Trophoblast cell (in vitro differentiated cells and primary cell): ENCODE results near the gene ADORA3.
"Not testable (repeated sequence)": the region's sequence is repeated elsewhere in the genome, so short reads cannot be mapped to it uniquely, and the experiment has no call there.

Experiments
- DNase-seq, 2 donors: peaks; one replicate each; pipeline ENCODE4 v3.0.0-alpha.2; 2016
- H2AFZ ChIP-seq: 2 replicates; pipeline ENCODE4 v1.6.1; 2013; ENCODE audit warnings: low read length, moderate library complexity, mild to moderate bottlenecking; ENCODE audit not compliant: insufficient read depth, poor library complexity
- H2AK5ac ChIP-seq: 2 replicates; pipeline ENCODE4 v1.6.1; 2013; ENCODE audit warnings: mild to moderate bottlenecking, low read length
- H2BK120ac ChIP-seq: 2 replicates; pipeline ENCODE4 v1.6.1; 2013; ENCODE audit warnings: low read length, mild to moderate bottlenecking, moderate library complexity; ENCODE audit not compliant: insufficient read depth, poor library complexity
- H2BK12ac ChIP-seq: 2 replicates; pipeline ENCODE4 v1.6.1; 2013; ENCODE audit warnings: mild to moderate bottlenecking, low read length, moderate library complexity
- H2BK5ac ChIP-seq: 2 replicates; pipeline ENCODE4 v1.6.1; 2013; ENCODE audit warnings: low read length, low read depth, moderate library complexity, mild to moderate bottlenecking; ENCODE audit not compliant: poor library complexity
- H3K14ac ChIP-seq: 2 replicates; pipeline ENCODE4 v1.6.1; 2013; ENCODE audit warnings: mild to moderate bottlenecking, low read length
- H3K18ac ChIP-seq: 2 replicates; pipeline ENCODE4 v1.6.1; 2013; ENCODE audit warnings: mild to moderate bottlenecking, low read length
- H3K23ac ChIP-seq: 2 replicates; pipeline ENCODE4 v1.6.1; 2013; ENCODE audit warnings: low read length
- H3K27ac ChIP-seq: 2 replicates; pipeline ENCODE4 v1.5.1; 2013; ENCODE audit warnings: low read depth, mild to moderate bottlenecking, inconsistent platforms, low read length, moderate library complexity
- H3K27me3 ChIP-seq: 2 replicates; pipeline ENCODE4 v1.6.1; 2013; ENCODE audit warnings: inconsistent platforms, mild to moderate bottlenecking, low read length, moderate library complexity; ENCODE audit not compliant: insufficient read depth
- H3K36me3 ChIP-seq, 2 experiments: 1 replicate in 1 of 2; 2 replicates in 1 of 2; pipeline ENCODE4 v1.6.1; 2013; ENCODE audit warnings: low read length in 2 of 2, mild to moderate bottlenecking in 2 of 2, moderate library complexity in 1 of 2; ENCODE audit not compliant: insufficient read depth in 2 of 2, control insufficient read depth in 1 of 2
- H3K4ac ChIP-seq: 2 replicates; pipeline ENCODE4 v1.6.1; 2013; ENCODE audit warnings: low read depth, mild to moderate bottlenecking, low read length, moderate library complexity
- H3K4me1 ChIP-seq, 2 experiments: 1 replicate in 1 of 2; 2 replicates in 1 of 2; pipeline ENCODE4 v1.6.1; 2013; ENCODE audit warnings: low read length in 2 of 2, mild to moderate bottlenecking in 2 of 2, moderate library complexity in 1 of 2; ENCODE audit not compliant: insufficient read depth in 2 of 2, control insufficient read depth in 1 of 2
- H3K4me2 ChIP-seq: 2 replicates; pipeline ENCODE4 v1.6.1; 2013; ENCODE audit warnings: inconsistent platforms, mild to moderate bottlenecking, low read length, moderate library complexity
- H3K4me3 ChIP-seq: 2 replicates; pipeline ENCODE4 v1.5.1; 2013; ENCODE audit warnings: mild to moderate bottlenecking, low read depth, low read length, inconsistent platforms
- H3K79me1 ChIP-seq: one replicate; pipeline ENCODE4 v1.6.1; 2013; ENCODE audit warnings: low read length
- H3K79me2 ChIP-seq: 2 replicates; pipeline ENCODE4 v1.6.1; 2013; ENCODE audit warnings: low read length, mild to moderate bottlenecking; ENCODE audit not compliant: control insufficient read depth, insufficient read depth, poor library complexity
- H3K9ac ChIP-seq: 2 replicates; pipeline ENCODE4 v1.6.1; 2013; ENCODE audit warnings: mild to moderate bottlenecking, low read length
- H3K9me3 ChIP-seq: 2 replicates; pipeline ENCODE4 v1.6.1; 2013; ENCODE audit warnings: low read depth, mild to moderate bottlenecking, control low read depth, inconsistent platforms, low read length; ENCODE audit not compliant: insufficient read depth
- H4K12ac ChIP-seq: 2 replicates; pipeline ENCODE4 v1.6.1; 2013; ENCODE audit warnings: low read depth, mild to moderate bottlenecking, low read length, moderate library complexity
- H4K8ac ChIP-seq: 2 replicates; pipeline ENCODE4 v1.6.1; 2013; ENCODE audit warnings: low read depth, mild to moderate bottlenecking, low read length, moderate library complexity
- H4K91ac ChIP-seq: one replicate; pipeline ENCODE4 v1.6.1; 2013; ENCODE audit warnings: low read depth, mild to moderate bottlenecking, low read length, moderate library complexity
- WGBS: extraction: QIAGEN DNeasy Blood & Tissue Kit; methylation state at CpG from one replicate; pipeline ENCODE4 v1.1.7; 2013; ENCODE audit warnings: missing lambda C conversion rate; ENCODE audit not compliant: insufficient read length, insufficient coverage; ENCODE audit errors: extremely low coverage; 5-methylcytosine and 5-hydroxymethylcytosine counted together

Gene ADORA3

DNA sequence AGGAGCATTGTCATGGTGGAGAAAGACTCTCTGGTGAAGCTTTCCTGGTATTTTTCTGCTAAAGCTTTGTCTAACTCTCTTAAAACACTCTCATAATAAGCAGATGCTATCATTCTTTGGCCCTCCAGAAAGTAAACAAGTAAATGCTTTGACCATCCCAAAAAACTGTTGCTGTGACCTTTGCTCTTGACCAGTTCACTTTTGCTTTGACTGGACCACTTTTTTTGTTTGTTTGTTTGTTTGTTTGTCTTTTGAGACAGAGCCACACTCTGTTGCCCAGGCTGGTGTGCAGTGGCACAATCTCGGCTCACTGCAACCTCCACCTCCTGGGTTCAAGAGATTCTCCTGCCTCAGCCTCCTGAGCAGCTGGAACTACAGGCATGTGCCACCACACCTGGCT, 44.4 kb upstream of the ADORA3 start:
- H3K4me1 ChIP-seq, H2BK120ac ChIP-seq, H3K27me3 ChIP-seq, H4K8ac ChIP-seq, H2BK5ac ChIP-seq, H3K9ac ChIP-seq, H3K79me2 ChIP-seq, H3K14ac ChIP-seq, H3K36me3 ChIP-seq, H3K79me1 ChIP-seq, H3K9me3 ChIP-seq, H4K12ac ChIP-seq, H3K4me2 ChIP-seq, DNase-seq, H3K4ac ChIP-seq, H4K91ac ChIP-seq, H3K27ac ChIP-seq, H3K23ac ChIP-seq, H3K18ac ChIP-seq, H2BK12ac ChIP-seq, H3K4me3 ChIP-seq, H2AK5ac ChIP-seq, H2AFZ ChIP-seq: not testable (repeated sequence)
- no CpG with 5 or more reads among the region's 1 CpG for WGBS

DNA sequence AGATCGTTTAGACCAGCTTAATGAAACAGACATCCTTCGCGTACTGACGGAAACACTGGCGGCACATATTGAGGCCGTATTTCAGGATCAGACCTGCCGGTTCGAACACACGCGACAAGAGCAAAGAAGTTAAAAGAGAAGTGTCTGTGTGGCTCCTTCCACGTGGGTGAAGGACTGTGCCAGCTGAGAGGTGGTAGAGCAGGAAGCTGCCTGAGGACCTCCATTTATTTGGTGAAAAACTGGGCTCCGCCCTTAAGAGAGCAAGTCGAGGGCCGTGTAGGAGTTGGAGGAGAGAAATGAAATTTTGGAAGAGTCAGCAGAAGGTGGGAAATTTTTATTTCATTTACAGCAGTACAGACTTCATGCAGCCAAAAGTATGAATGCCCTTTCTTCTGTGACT, 38.8 kb upstream of the ADORA3 start:
- Histone ChIP-seq H3K4ac (no peak overlapping the region), H3K4me1 (peaks cover 2 to 3% of the 10 kb centered on the region in 2 experiments)
- no CpG with 5 or more reads among the region's 14 CpGs for WGBS

DNA sequence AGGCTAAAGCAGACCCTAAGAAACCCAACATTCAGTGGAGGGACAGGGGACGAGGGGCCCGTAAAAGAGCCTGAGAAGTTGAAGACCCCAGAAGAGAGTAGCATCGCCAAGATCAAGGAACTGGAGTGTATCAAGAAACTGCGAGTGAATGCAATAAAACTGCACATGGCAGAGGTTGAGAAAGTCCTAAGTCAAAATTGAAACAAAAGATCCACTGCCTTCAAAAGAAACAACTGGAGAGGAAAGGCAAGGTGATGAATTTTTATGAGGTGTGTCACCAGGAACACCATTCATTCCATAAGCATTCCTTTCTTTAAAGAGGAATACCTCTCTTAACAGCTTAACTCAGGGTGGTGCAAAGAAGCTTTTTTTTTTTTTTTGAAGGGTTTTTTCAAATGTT, 38.3 kb upstream of the ADORA3 start:
- Histone ChIP-seq H3K27me3 (no peaks in the 10 kb centered on the region), H3K36me3 (no peaks in the 10 kb centered on the region), H3K79me1 (peaks cover 5% of the 10 kb centered on the region), H4K91ac (peak overlapping the region; percentile 42), H3K4me1 (peaks cover 2 to 3% of the 10 kb centered on the region in 2 experiments), H3K27ac (peak overlapping the region; percentile 64), H4K12ac (no peak overlapping the region), H3K4me2 (peak overlapping the region; percentile 41), H3K14ac (no peak overlapping the region), H2BK12ac (peak overlapping the region; percentile 68), H3K4ac (no peak overlapping the region), H2AFZ (no peak overlapping the region), H3K18ac (no peak overlapping the region), H3K9ac (no peak overlapping the region), H2BK5ac (no peak overlapping the region), H3K79me2 (no peaks in the 10 kb centered on the region), H2BK120ac (peak overlapping the region; percentile 56), H3K23ac (no peak overlapping the region), H4K8ac (peak overlapping the region; percentile 51), H3K9me3 (no peaks in the 10 kb centered on the region), H2AK5ac (no peak overlapping the region), H3K4me3 (no peak overlapping the region)
- DNase-seq, result peak; percentile 24 to 69
- WGBS, result no CpG with 5 or more reads among the region's 4 CpGs

More for the DNA sequence above, 38.8 kb upstream of the ADORA3 start:
- peak overlapping the region; percentile 46 for H2BK12ac ChIP-seq
- no peak overlapping the region for H3K4me2 ChIP-seq
- H3K27ac ChIP-seq, result no peak overlapping the region
- H2BK120ac ChIP-seq, result peak overlapping the region; percentile 65
- H3K23ac ChIP-seq, result no peak overlapping the region
- H3K18ac ChIP-seq, result peak overlapping the region; percentile 7
- H3K9me3 ChIP-seq, result no peaks in the 10 kb centered on the region
- no peak overlapping the region for H3K4me3 ChIP-seq
- H2BK5ac ChIP-seq, result peak overlapping the region; percentile 22
- peak overlapping the region; percentile 75 for H4K91ac ChIP-seq
- no peaks in the 10 kb centered on the region for H3K27me3 ChIP-seq
- peak overlapping the region; percentile 21 for H4K8ac ChIP-seq
- no peak overlapping the region for H4K12ac ChIP-seq
- H3K14ac ChIP-seq, result peak overlapping the region; percentile 29
- peaks cover 5% of the 10 kb centered on the region for H3K79me1 ChIP-seq
- no peak overlapping the region for H2AFZ ChIP-seq
- H3K79me2 ChIP-seq, result no peaks in the 10 kb centered on the region
- no peak overlapping the region for H2AK5ac ChIP-seq
- H3K9ac ChIP-seq, result no peak overlapping the region
- H3K36me3 ChIP-seq, result no peaks in the 10 kb centered on the region
- DNase-seq, result no peak

DNA sequence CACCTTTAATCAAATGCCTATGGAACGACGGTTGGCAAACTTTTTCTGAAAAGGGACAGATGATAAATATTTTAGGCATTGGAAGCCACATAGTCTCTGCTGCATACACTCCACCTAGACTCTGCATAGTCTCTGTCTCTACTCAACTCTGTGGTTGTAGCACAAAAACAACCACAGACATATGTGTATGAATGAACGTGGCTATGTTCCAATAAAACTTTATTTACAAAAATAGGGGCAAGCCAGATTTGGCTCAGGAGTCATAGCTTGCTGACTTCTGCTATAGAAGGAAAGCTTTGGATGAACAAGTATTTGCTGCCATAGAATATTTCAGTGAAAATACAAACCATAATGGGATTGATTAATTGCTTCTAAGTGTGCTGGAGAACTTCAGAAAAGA, 37.5 kb upstream of the ADORA3 start:
- Histone ChIP-seq H2AK5ac (no peak overlapping the region), H3K4me2 (no peak overlapping the region), H2BK12ac (no peak overlapping the region), H3K9ac (no peak overlapping the region), H4K12ac (no peak overlapping the region), H4K8ac (no peak overlapping the region), H4K91ac (no peak overlapping the region), H3K23ac (no peak overlapping the region), H2AFZ (no peak overlapping the region), H2BK120ac (no peak overlapping the region), H3K9me3 (no peaks in the 10 kb centered on the region), H3K36me3 (no peaks in the 10 kb centered on the region), H3K4me1 (peaks cover 2 to 3% of the 10 kb centered on the region in 2 experiments), H3K79me2 (no peaks in the 10 kb centered on the region), H3K14ac (no peak overlapping the region), H3K27me3 (no peaks in the 10 kb centered on the region), H3K79me1 (peaks cover 5% of the 10 kb centered on the region), H3K27ac (no peak overlapping the region), H3K4ac (no peak overlapping the region), H3K4me3 (no peak overlapping the region), H3K18ac (no peak overlapping the region), H2BK5ac (no peak overlapping the region)
- WGBS, result no CpG with 5 or more reads among the region's 3 CpGs
- DNase-seq, result no peak
